Liver (tissue), 9 donors: Measurements from ENCODE around the gene ANGPT4. TPM values are rescaled to one million over a fixed set of nuclear protein-coding genes. Genes with fewer than 3 reads are reported as not detected.

Experiments
- DNase-seq: peaks from one replicate; pipeline ENCODE4 v3.0.0-alpha.2; 2017; ENCODE audit warnings: low spot score
- H3K27ac ChIP-seq, 2 donors: one replicate each; pipeline ENCODE4 v1.7.0; 2013; ENCODE audit warnings: inconsistent platforms in 2 of 2, low read length in 2 of 2, control low read depth in 1 of 2, low read depth in 1 of 2, mild to moderate bottlenecking in 1 of 2
- H3K27me3 ChIP-seq, 4 donors: one replicate each; pipeline versions ENCODE4 v1.6.1 to v1.7.0; 2013; ENCODE audit warnings: low read length in 3 of 4, inconsistent platforms in 1 of 4, mild to moderate bottlenecking in 1 of 4, moderate library complexity in 1 of 4; ENCODE audit not compliant: control insufficient read depth in 4 of 4, insufficient read depth in 4 of 4
- H3K36me3 ChIP-seq, 4 donors: one replicate each; pipeline versions ENCODE4 v1.6.1 to v1.7.0; 2013; ENCODE audit warnings: low read length in 3 of 4, mild to moderate bottlenecking in 3 of 4, low read depth in 1 of 4, moderate library complexity in 1 of 4; ENCODE audit not compliant: control insufficient read depth in 4 of 4, insufficient read depth in 3 of 4
- H3K4me1 ChIP-seq, 4 donors: one replicate each; pipeline versions ENCODE4 v1.6.1 to v1.7.0; 2013; ENCODE audit warnings: low read length in 3 of 4, mild to moderate bottlenecking in 3 of 4, moderate library complexity in 1 of 4; ENCODE audit not compliant: control insufficient read depth in 4 of 4, insufficient read depth in 4 of 4
- H3K4me3 ChIP-seq, 3 donors: one replicate each; pipeline versions ENCODE4 v1.6.1 to v1.7.0; 2013; ENCODE audit warnings: low read length in 3 of 3, control low read depth in 1 of 3, low read depth in 1 of 3, mild to moderate bottlenecking in 1 of 3
- H3K9ac ChIP-seq, 2 donors: one replicate each; pipeline ENCODE4 v1.7.0; 2013; ENCODE audit warnings: low read length in 2 of 2, mild to moderate bottlenecking in 2 of 2, moderate library complexity in 2 of 2, control low read depth in 1 of 2, low read depth in 1 of 2
- H3K9me3 ChIP-seq, 4 donors: one replicate each; pipeline versions ENCODE4 v1.6.1 to v1.7.0; 2013; ENCODE audit warnings: low read length in 3 of 4; ENCODE audit not compliant: control insufficient read depth in 4 of 4
- ATF3 ChIP-seq: IDR thresholded peaks from 2 replicates; pipeline ENCODE4 v1.6.1; 2016; ENCODE audit warnings: antibody characterized with exemption
- CTCF ChIP-seq: fragments of 150-350 bp; IDR thresholded peaks from 2 replicates; pipeline ENCODE4 v1.5.1; 2017; ENCODE audit warnings: improper control_type of control experiment, low read depth, low read length; ENCODE audit not compliant: missing input control
- GABPA ChIP-seq, 2 donors: IDR thresholded peaks in 1 of 2; conservative IDR thresholded peaks in 1 of 2; 2 replicates each; pipeline ENCODE4 v1.6.1; 2016; ENCODE audit warnings: antibody characterized with exemption in 2 of 2, mild to moderate bottlenecking in 1 of 2, moderate library complexity in 1 of 2
- HNF4A ChIP-seq, 2 donors: conservative IDR thresholded peaks; 2 replicates each; pipeline ENCODE4 v1.6.1; 2016; ENCODE audit warnings: antibody characterized with exemption in 2 of 2, mild to moderate bottlenecking in 2 of 2
- HNF4G ChIP-seq: IDR thresholded peaks from 2 replicates; pipeline ENCODE4 v1.6.1; 2016; ENCODE audit warnings: antibody characterized with exemption
- JUND ChIP-seq, 2 donors: IDR thresholded peaks; 2 replicates each; pipeline ENCODE4 v1.6.1; 2016; ENCODE audit warnings: antibody characterized with exemption in 2 of 2
- MAX ChIP-seq: IDR thresholded peaks from 2 replicates; pipeline ENCODE4 v1.6.1; 2016; ENCODE audit warnings: antibody characterized with exemption
- NR2F2 ChIP-seq: IDR thresholded peaks from 2 replicates; pipeline ENCODE4 v1.6.1; 2016; ENCODE audit warnings: antibody characterized with exemption
- RAD21 ChIP-seq, 2 donors: IDR thresholded peaks; 2 replicates each; pipeline ENCODE4 v1.6.1; 2016; ENCODE audit warnings: antibody characterized with exemption in 2 of 2, mild to moderate bottlenecking in 2 of 2
- REST ChIP-seq: IDR thresholded peaks from 2 replicates; pipeline ENCODE4 v1.6.1; 2016; ENCODE audit warnings: antibody characterized with exemption, mild to moderate bottlenecking
- RXRA ChIP-seq, 2 donors: IDR thresholded peaks; 2 replicates each; pipeline ENCODE4 v1.6.1; 2017 to 2018; ENCODE audit warnings: antibody characterized with exemption in 2 of 2, mild to moderate bottlenecking in 1 of 2
- SP1 ChIP-seq: IDR thresholded peaks from 2 replicates; pipeline ENCODE4 v1.6.1; 2018; ENCODE audit warnings: antibody characterized with exemption, mild to moderate bottlenecking
- TAF1 ChIP-seq: conservative IDR thresholded peaks from 2 replicates; pipeline ENCODE4 v1.6.1; 2016; ENCODE audit warnings: antibody characterized with exemption, mild to moderate bottlenecking
- WGBS: extraction: QIAGEN DNeasy Blood & Tissue Kit; methylation state at CpG from one replicate; pipeline ENCODE4 v1.1.7; 2013; 5-methylcytosine and 5-hydroxymethylcytosine counted together
- polyA plus RNA-seq, 2 donors: library from polyadenylated mRNA; stranded (reverse) in 1 of 2; unstranded in 1 of 2; fragments of 200-250 nt in 1 of 2; fragments of >200 nt in 1 of 2; fragmentation: Nextera tagmentation in 1 of 2; extraction: Ambion mirVana in 1 of 2; gene quantifications; one replicate each; pipeline versions ENCODE4 v1.2.1 to v1.2.3, GENCODE V29; 2013 to 2015
- total RNA-seq, 2 donors: library from RNA; depleted of rRNA; stranded (reverse); fragments of >200 nt; gene quantifications; one replicate each; pipeline ENCODE4 v1.2.3, GENCODE V29; 2014
- donor health status: healthy.
- donor health status: healthy.
- donor health status: healthy.
- donor health status: healthy.
- donor health status: healthy.

ANGPT4 gene
- total and polyA plus RNA-seq, 4 donors: 0.05 to 0.13 (median 0.08) TPM

GRCh38 chr20:845941-846893 lies 69.9 kb downstream of the ANGPT4 start:
- H3K27me3 ChIP-seq: no peaks in the 10 kb centered on the region
- H3K4me3 ChIP-seq: no peak overlapping the region
- H3K4me1 ChIP-seq: peaks cover under 1 to 21% (median 5%) of the 10 kb centered on the region in 4 donors
- DNase-seq: no peak
- H3K36me3 ChIP-seq: peaks cover 0 to 3% (median 0%) of the 10 kb centered on the region in 4 donors
- H3K9me3 ChIP-seq: no peaks in the 10 kb centered on the region
- peak overlapping the region; percentile 2 to 22 for H3K27ac ChIP-seq
- TF ChIP-seq HNF4G (no peak), NR2F2 (peak; percentile 47), RAD21 (IDR thresholded peaks at IDR 0.05) (no peak), ATF3 (no peak)
- H3K9ac ChIP-seq: no peak overlapping the region
- WGBS: 73% methylated on average over 11 of the region's 11 CpGs

- no peaks in the 10 kb centered on the region for H3K9me3 ChIP-seq
- no peak overlapping the region for H3K27ac ChIP-seq
- no peaks in the 10 kb centered on the region for H3K27me3 ChIP-seq
- H3K36me3 ChIP-seq: peaks cover 0 to 3% (median 0%) of the 10 kb centered on the region in 4 donors
- H3K9ac ChIP-seq: no peak overlapping the region
- peaks cover 4 to 23% (median 7%) of the 10 kb centered on the region in 4 donors for H3K4me1 ChIP-seq
- no peak for TF ChIP-seq HNF4G
- TF ChIP-seq TAF1: no peak
- no peak for TF ChIP-seq RAD21 (IDR thresholded peaks at IDR 0.05)
- no peak for TF ChIP-seq NR2F2
- TF ChIP-seq SP1: no peak
- no peak for TF ChIP-seq REST
- no peak for TF ChIP-seq JUND (IDR thresholded peaks at IDR 0.05)
- TF ChIP-seq RXRA (IDR thresholded peaks at IDR 0.05): no peak
- TF ChIP-seq CTCF: no peak
- TF ChIP-seq ATF3: no peak
- no peak for TF ChIP-seq GABPA (IDR thresholded peaks at IDR 0.05 in 1 of 2, conservative IDR thresholded peaks at IDR 0.05 in 1 of 2)
- no peak for TF ChIP-seq HNF4A (conservative IDR thresholded peaks at IDR 0.05)
- no peak for TF ChIP-seq MAX
- DNase-seq: no peak
- H3K4me3 ChIP-seq: peak overlapping the region in 1 of 3 donors; percentile 26
- 71% methylated on average over 50 of the region's 50 CpGs for WGBS
These were observed 70.8 kb downstream of the ANGPT4 start for GRCh38 chr20:845226-845868.
